Spleen (tissue), 11 donors: ENCODE results near the gene KLHL14. TPM values are rescaled to one million over a fixed set of nuclear protein-coding genes. Genes with fewer than 3 reads are reported as not detected.

Experiments used
- DNase-seq: peaks from one replicate; pipeline ENCODE4 v3.0.0-alpha.2; 2020
- H3K27ac ChIP-seq, 8 donors: fragments of 200-600 bp; sonication (generic) in 7 of 8; 1 replicate in 4 of 8; 2 replicates in 4 of 8; pipeline versions ENCODE4 v1.5.0 to v1.8.0; 2016 to 2021; ENCODE audit warnings: inconsistent platforms in 4 of 8, mild to moderate bottlenecking in 4 of 8, moderate library complexity in 1 of 8
- H3K27me3 ChIP-seq, 7 donors: fragments of 200-600 bp; sonication (generic) in 6 of 7; replicated peaks in 1 of 7; 1 replicate in 4 of 7; 2 replicates in 3 of 7; pipeline versions ENCODE4 v1.5.0 to v1.8.0; 2016 to 2021; ENCODE audit warnings: inconsistent platforms in 3 of 7, mild to moderate bottlenecking in 1 of 7
- H3K36me3 ChIP-seq, 6 donors: fragments of 200-600 bp; sonication (generic) in 5 of 6; 1 replicate in 4 of 6; 2 replicates in 2 of 6; pipeline versions ENCODE4 v1.5.0 to v1.8.0; 2016 to 2021; ENCODE audit warnings: inconsistent platforms in 2 of 6
- H3K4me1 ChIP-seq, 6 donors: fragments of 200-600 bp; sonication (generic) in 5 of 6; 1 replicate in 3 of 6; 2 replicates in 3 of 6; pipeline versions ENCODE4 v1.5.0 to v1.8.0; 2016 to 2021; ENCODE audit warnings: inconsistent platforms in 3 of 6
- H3K4me3 ChIP-seq, 8 donors: fragments of 200-600 bp; sonication (generic) in 7 of 8; 1 replicate in 4 of 8; 2 replicates in 4 of 8; pipeline versions ENCODE4 v1.5.0 to v1.8.0; 2016 to 2021; ENCODE audit warnings: inconsistent platforms in 4 of 8, mild to moderate bottlenecking in 4 of 8, moderate library complexity in 2 of 8
- H3K9me3 ChIP-seq, 8 donors: fragments of 200-600 bp; sonication (generic) in 7 of 8; 1 replicate in 4 of 8; 2 replicates in 4 of 8; pipeline versions ENCODE4 v1.5.0 to v1.8.0; 2016 to 2021; ENCODE audit warnings: inconsistent platforms in 4 of 8
- POLR2A ChIP-seq, 3 donors: fragments of 450-650 bp; IDR thresholded peaks; one replicate each; pipeline ENCODE4 v1.5.1; 2017; ENCODE audit warnings: antibody characterized with exemption in 3 of 3, mild to moderate bottlenecking in 1 of 3
- POLR2AphosphoS5 ChIP-seq, 3 donors: sonication (generic); formaldehyde crosslinking; IDR thresholded peaks; one replicate each; pipeline ENCODE4 v1.5.1; 2017; ENCODE audit warnings: antibody characterized with exemption in 3 of 3
- WGBS, 5 donors: extraction: QIAGEN DNeasy Blood & Tissue Kit in 3 of 5; methylation state at CpG; one replicate each; pipeline versions ENCODE4 v1.1.5 to v1.1.7; 2013 to 2018; 5-methylcytosine and 5-hydroxymethylcytosine counted together
- intact Hi-C: fragments of 100-400 bp; cut with DNase I; formaldehyde crosslinking; loops from one replicate; pipeline ENCODE4 v1.15.0; 2023; ENCODE audit warnings: low total_unique reads
- polyA plus RNA-seq, 3 donors: library from polyadenylated mRNA; stranded (reverse); fragments of 200-250 nt; gene quantifications; one replicate each; pipeline ENCODE4 v1.2.1, GENCODE V29; 2013
- small RNA-seq, 4 donors: library from RNA; depleted of rRNA; stranded (forward); fragments of <200 nt; gene quantifications; one replicate each; pipeline ENCODE3, GENCODE V24; 2016
- total RNA-seq, 7 donors: library from RNA; depleted of rRNA in 3 of 7; stranded (reverse); fragments of >200 nt in 3 of 7; fragmentation: NEBNext Ultra II Directional in 4 of 7; extraction: Animal tissue kit (Norgen Biotek cat#: 25700) in 4 of 7; gene quantifications; one replicate each; pipeline versions ENCODE4 v1.1.0 to v1.2.1, GENCODE V29; 2016 to 2021
- TF ChIP-seq, protein P1 (sequence below), 11 experiments: fragments of 200-600 bp in 7 of 11; fragments of 450-650 bp in 4 of 11; sonication (generic) in 4 of 11; IDR thresholded peaks in 8 of 11; conservative IDR thresholded peaks in 3 of 11; 1 replicate in 7 of 11; 2 replicates in 4 of 11; pipeline versions ENCODE4 v1.4.0 to v1.8.0; 2016 to 2021; ENCODE audit warnings: antibody characterized with exemption in 11 of 11, inconsistent platforms in 4 of 11, mild to moderate bottlenecking in 1 of 11
- donor health status: healthy with polysubstance abuse.
- donor health status: DM: no; HTN: no; CAD: no; lungs with moderate emphysema.
- donor health status: DM: no; HTN: no; CAD: no.
- donor health status: Bipolar disorder and iron deficiency.
- donor health status: healthy.
- donor health status: DM: no; HTN: no; CAD: no.
- donor health status: DM: yes; HTN: yes; CAD: no.

KLHL14 gene
- total and polyA plus RNA-seq, 10 donors, result 9.4 to 41.4 (median 17.5) TPM

DNA sequence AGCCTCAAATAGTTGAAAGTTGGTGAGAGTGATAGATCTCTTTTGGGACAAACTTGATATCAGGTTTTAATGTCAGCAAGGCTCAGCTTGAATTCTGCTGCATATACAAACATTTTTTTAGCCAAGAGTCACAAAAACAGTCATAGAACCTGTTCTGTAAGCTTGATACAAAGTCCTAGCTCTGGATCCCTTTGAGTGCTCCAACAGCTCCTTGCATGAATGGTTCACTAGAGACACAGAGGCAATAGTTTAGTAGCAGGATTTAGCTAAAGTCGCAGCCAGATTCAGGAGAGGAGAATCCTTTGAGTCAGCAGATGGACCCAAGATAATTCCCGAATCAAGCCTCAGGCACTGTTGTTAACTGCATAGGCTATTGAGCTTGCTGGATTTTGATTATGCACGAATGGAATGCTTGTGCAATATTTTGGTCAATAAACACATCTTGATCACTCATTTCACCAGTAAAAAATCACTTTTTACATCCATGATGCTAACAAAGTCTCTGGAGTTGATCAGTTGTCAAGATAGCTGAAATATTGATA, 148.6 kb downstream of the KLHL14 start:
- DNase-seq, result no peak
- Histone ChIP-seq H3K4me3 (no peak overlapping the region), H3K9me3 (no peaks in the 10 kb centered on the region), H3K36me3 (no peaks in the 10 kb centered on the region), H3K27ac (no peak overlapping the region), H3K27me3 (no peaks in the 10 kb centered on the region), H3K4me1 (no peaks in the 10 kb centered on the region)
- intact Hi-C loops, result no loop called here
- TF ChIP-seq POLR2AphosphoS5 (IDR thresholded peaks at IDR 0.05) (no peak), POLR2A (IDR thresholded peaks at IDR 0.05) (no peak)
- TF ChIP-seq, protein P1, sequence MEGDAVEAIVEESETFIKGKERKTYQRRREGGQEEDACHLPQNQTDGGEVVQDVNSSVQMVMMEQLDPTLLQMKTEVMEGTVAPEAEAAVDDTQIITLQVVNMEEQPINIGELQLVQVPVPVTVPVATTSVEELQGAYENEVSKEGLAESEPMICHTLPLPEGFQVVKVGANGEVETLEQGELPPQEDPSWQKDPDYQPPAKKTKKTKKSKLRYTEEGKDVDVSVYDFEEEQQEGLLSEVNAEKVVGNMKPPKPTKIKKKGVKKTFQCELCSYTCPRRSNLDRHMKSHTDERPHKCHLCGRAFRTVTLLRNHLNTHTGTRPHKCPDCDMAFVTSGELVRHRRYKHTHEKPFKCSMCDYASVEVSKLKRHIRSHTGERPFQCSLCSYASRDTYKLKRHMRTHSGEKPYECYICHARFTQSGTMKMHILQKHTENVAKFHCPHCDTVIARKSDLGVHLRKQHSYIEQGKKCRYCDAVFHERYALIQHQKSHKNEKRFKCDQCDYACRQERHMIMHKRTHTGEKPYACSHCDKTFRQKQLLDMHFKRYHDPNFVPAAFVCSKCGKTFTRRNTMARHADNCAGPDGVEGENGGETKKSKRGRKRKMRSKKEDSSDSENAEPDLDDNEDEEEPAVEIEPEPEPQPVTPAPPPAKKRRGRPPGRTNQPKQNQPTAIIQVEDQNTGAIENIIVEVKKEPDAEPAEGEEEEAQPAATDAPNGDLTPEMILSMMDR (IDR thresholded peaks at IDR 0.05 in 8 of 11, conservative IDR thresholded peaks at IDR 0.05 in 3 of 11), result no peak
- WGBS, 5 donors, result 81 to 95% (median 85%) methylated on average over 3 of the region's 3 CpGs

DNA sequence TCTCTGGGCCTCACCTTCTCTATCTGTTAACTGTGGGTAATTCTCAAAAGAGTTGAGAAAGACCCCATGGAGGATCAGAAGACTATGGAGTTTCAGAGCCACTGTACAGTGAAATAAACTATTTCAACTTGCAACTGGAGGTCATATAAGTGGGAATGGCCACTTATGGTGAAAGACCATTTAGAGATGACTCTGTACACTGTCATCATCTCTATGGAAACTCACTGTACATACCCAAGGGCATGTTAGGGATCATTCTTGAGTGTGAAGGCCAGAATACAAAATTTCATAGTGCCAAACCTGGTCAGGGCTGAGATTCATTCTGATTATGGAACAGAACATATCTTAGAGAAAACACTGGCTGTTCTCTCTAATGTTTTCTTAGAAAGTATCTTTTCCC, 149.3 kb downstream of the KLHL14 start:
- Histone ChIP-seq H3K27me3 (no peaks in the 10 kb centered on the region), H3K4me1 (no peaks in the 10 kb centered on the region), H3K27ac (no peak overlapping the region), H3K4me3 (no peak overlapping the region), H3K36me3 (no peaks in the 10 kb centered on the region), H3K9me3 (no peaks in the 10 kb centered on the region)
- no peak for DNase-seq
- intact Hi-C loops, result no loop called here
- TF ChIP-seq POLR2A (IDR thresholded peaks at IDR 0.05) (no peak), POLR2AphosphoS5 (IDR thresholded peaks at IDR 0.05) (no peak)
- TF ChIP-seq, protein P1 (IDR thresholded peaks at IDR 0.05 in 8 of 11, conservative IDR thresholded peaks at IDR 0.05 in 3 of 11), result no peak

Small RNA genes lying within 50 kb of the gene (small RNA-seq; reads per million reads assigned to genes)
- 0 reads per million in 4 donors for gene AC012123.2
